Motor neuron (in vitro differentiated cells): Measurements from ENCODE around the gene TSPEAR. TPM values are rescaled to one million over a fixed set of nuclear protein-coding genes. Genes with fewer than 3 reads are reported as not detected.

Source experiments
- ATAC-seq, 8 experiments: fragments of 200-7000 bp; cut with Tn5 transposase; replicated peaks in 6 of 8; 2 replicates each; pipeline ENCODE4 v1.8.0; 2021; ENCODE audit warnings: mild to moderate bottlenecking in 8 of 8, moderate library complexity in 8 of 8
- H3K27ac ChIP-seq, 2 donors: fragments of 250-450 bp; sonication (Bioruptor Pico); 2 replicates each; pipeline ENCODE4 v1.9.0; 2021; ENCODE audit warnings: antibody characterized with exemption in 2 of 2, mild to moderate bottlenecking in 2 of 2, moderate library complexity in 1 of 2
- H3K4me1 ChIP-seq, 2 donors: fragments of 250-450 bp; sonication (Bioruptor Pico); replicated peaks in 1 of 2; 2 replicates each; pipeline ENCODE4 v1.6.1; 2021; ENCODE audit warnings: antibody characterized with exemption in 2 of 2, mild to moderate bottlenecking in 2 of 2, moderate library complexity in 1 of 2
- H3K4me3 ChIP-seq, 5 donors: fragments of 250-450 bp; sonication (Bioruptor Pico); 2 replicates each; pipeline ENCODE4 v1.9.0; 2021; ENCODE audit warnings: antibody characterized with exemption in 5 of 5, mild to moderate bottlenecking in 5 of 5, moderate library complexity in 4 of 5
- WGBS, 10 experiments: fragments of 450-650 bp; shearing (Covaris generic); methylation state at CpG; one replicate each; pipeline ENCODE4 v1.0.0; 2022; 5-methylcytosine and 5-hydroxymethylcytosine counted together
- in situ Hi-C, 9 experiments: fragments of 400-800 bp; cut with MboI; loops; one replicate each; pipeline ENCODE4 v1.15.0; 2021; ENCODE audit warnings: low sequenced_read_pairs in 9 of 9, low pct_unique_long_range_greater_than_20kb in 2 of 9; ENCODE audit not compliant: unreplicated experiment in 9 of 9
- total RNA-seq, 8 experiments: library from RNA; unstranded; fragments of 300-600 nt; gene quantifications; 2 replicates each; pipeline versions ENCODE4 v1.2.3 to v1.2.4, GENCODE V29; 2022

The TSPEAR gene
- total RNA-seq, 8 experiments from 2014 or later = 0.21 to 0.66 (median 0.31) TPM; not detected in 1

- Histone ChIP-seq H3K4me3 (no peak overlapping the region), H3K4me1 (peaks cover 44 to 64% of the 10 kb centered on the region in 2 donors), H3K27ac (no peak overlapping the region)
- WGBS, 10 experiments = 0 to 40% (median 34%) methylated on average over 1 to 6 of the region's 22 CpGs; no CpG with 5 or more reads in 5 of the 10 experiments
- ATAC-seq = peak in 1 of 8 experiments; percentile 37
- in situ Hi-C loops = no loop called here
Measured at GRCh38 chr21:44712203-44713028, 1.0 kb upstream of the TSPEAR start.

DNA sequence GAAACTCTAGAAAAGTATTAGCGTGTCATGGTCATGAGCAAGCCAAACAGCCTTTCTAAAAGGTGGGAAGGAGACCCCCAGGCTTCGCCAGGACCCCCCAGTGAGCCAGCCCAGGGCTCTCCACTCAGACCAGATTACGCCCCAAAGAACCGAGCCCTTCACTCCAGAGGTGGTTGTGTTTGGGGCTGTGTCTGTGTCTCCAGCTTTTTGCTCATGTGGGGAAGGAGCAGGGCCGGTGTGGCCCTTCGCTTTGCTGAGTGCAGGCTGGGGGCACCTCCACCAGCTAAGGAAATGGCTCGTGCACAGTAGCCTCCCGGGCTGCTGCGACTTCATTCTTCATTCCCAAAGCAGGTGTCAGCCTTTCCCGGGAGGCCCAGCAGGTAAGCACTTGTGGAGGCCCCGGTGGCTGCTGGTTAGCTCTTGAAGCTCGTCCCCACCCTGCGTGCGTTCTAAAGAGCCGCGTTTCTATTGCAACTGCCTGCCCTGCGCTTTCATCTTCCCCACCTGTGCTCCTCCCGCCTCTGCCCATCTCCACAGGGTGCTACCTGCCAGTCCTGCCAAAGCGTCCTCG is 531 bp downstream of the TSPEAR start:
- H3K4me3 ChIP-seq = peak overlapping the region in 2 of 5 donors; percentile 4 to 40
- no peak overlapping the region for H3K27ac ChIP-seq
- H3K4me1 ChIP-seq = peaks cover 47 to 67% of the 10 kb centered on the region in 2 donors
- ATAC-seq = peak in 5 of 8 experiments; percentile 5 to 34 (median 27)
- WGBS, 10 experiments = 0 to 55% (median 43%) methylated on average over 1 to 6 of the region's 20 CpGs; no CpG with 5 or more reads in 3 of the 10 experiments
- in situ Hi-C loops = no loop called here

DNA sequence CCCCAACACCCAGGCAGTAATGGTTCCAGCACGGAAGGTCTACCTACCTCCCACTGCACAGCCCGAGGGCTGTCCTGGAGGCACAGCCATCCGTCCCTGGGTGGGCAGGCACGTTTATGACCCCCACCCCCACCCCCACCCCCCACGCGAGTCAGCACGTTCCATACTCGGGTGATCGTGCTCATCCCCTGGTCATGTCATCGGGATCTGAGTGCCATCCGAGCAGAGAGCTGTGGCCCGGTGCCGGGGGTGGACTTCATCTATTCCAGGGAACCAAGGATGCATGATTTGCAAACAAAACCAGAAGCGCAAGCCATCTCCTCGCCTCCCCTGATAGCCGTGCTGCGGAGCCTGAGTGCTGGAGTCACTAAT is 1.1 kb downstream of the TSPEAR start:
- no peak overlapping the region for H3K4me3 ChIP-seq
- in situ Hi-C loops = no loop called here
- peaks cover 45 to 65% of the 10 kb centered on the region in 2 donors for H3K4me1 ChIP-seq
- 0 to 70% (median 29%) methylated on average over 1 to 9 of the region's 17 CpGs; no CpG with 5 or more reads in 5 of the 10 experiments for WGBS, 10 experiments
- peak in 1 of 8 experiments; percentile 6 for ATAC-seq
- H3K27ac ChIP-seq = no peak overlapping the region

DNA sequence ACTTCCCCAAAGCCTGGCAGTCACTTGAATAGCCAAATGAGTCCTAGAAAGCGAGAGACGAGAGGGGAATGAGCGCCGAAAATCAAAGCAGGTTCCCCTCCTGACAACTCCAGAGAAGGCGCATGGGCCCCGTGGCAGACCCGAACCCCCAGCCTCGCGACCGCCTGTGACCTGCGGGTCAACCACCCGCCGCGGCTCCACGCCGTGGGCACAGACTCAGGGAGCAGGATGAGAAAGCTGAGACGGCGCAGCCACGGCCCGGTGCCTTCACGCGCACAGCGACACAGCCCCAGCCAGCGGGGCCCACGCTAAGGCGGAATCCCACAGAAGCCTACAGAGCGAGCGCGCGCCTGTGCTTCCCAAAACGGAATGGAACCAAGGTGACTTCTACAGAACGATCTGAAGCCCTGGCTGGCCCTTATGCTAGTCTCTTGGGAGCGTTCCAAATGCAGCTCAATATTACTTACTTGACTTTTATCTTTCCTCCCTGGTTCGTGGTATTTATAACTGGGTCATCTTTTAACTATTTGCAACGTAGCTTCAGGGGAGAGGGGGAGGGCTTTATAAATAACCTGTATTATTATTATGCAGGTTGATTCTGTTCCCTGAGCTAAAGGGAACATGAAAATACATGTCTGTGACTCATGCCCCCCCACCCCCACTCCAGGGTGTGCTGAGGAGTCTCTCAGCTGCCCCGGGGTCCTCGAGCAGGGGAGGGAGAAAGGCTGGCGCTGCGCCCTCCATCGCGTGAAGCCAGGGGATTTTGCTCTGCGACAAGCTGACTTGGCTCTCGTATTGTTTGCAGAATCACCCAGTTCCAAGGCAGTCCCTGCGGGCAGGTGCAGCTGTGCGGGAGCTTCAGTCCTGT is 1.7 kb downstream of the TSPEAR start:
- no peak overlapping the region for H3K4me3 ChIP-seq
- peak in 7 of 8 experiments; percentile 9 to 48 (median 28) for ATAC-seq
- in situ Hi-C loops = no loop called here
- WGBS, 10 experiments = 0 to 37% (median 13%) methylated on average over 2 to 7 of the region's 45 CpGs; no CpG with 5 or more reads in 5 of the 10 experiments
- no peak overlapping the region for H3K27ac ChIP-seq
- peaks cover 41 to 59% of the 10 kb centered on the region in 2 donors for H3K4me1 ChIP-seq

- no peak overlapping the region for H3K4me3 ChIP-seq
- in situ Hi-C loops = no loop called here
- H3K27ac ChIP-seq = no peak overlapping the region
- WGBS, 10 experiments = 0 to 15% methylated on average over 2 to 6 of the region's 25 CpGs; no CpG with 5 or more reads in 8 of the 10 experiments
- ATAC-seq = no peak
- H3K4me1 ChIP-seq = peaks cover 45 to 55% of the 10 kb centered on the region in 2 donors
Measured at GRCh38 chr21:44708866-44709425, 2.4 kb downstream of the TSPEAR start.

DNA sequence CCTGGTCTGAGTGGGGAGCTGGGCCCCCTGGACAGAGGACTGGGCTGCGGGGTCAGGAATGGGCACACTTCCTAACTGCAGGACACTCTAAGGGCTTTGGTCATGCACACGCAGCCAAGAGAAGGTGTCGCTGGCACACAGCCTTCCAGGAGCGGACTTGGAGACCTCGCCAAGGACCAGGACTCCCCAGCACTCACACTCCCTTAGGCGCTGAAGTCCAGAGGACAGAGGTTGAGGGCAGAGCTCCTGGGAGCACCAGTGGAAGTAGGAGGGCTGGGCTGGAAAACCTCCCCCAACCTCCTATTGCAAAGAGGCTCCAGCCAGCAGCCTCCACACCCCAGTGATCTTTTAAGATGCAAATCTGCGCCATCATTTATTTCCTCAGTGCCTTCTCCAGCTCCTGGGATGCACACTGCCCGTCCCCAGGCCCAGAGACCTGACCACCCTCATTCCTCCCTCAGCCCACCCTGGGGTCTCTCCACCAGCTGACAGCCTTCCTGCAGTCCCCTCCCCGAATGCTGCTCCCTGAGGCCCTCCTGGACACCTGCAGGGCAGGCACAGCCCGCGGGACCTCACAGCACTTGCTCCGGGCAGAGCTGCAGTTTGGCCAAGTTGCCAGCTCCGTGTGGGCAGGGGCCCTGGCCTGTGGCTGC is 3.0 kb downstream of the TSPEAR start:
- H3K4me3 ChIP-seq = no peak overlapping the region
- peaks cover 45 to 55% of the 10 kb centered on the region in 2 donors for H3K4me1 ChIP-seq
- peak in 1 of 8 experiments; percentile 4 for ATAC-seq
- in situ Hi-C loops = no loop called here
- no peak overlapping the region for H3K27ac ChIP-seq
- WGBS, 10 experiments = 0 to 20% (median 0%) methylated on average over 1 to 4 of the region's 13 CpGs; no CpG with 5 or more reads in 2 of the 10 experiments

GRCh38 chr21:44706706-44707581 is 4.4 kb downstream of the TSPEAR start:
- no peak overlapping the region for H3K4me3 ChIP-seq

DNA sequence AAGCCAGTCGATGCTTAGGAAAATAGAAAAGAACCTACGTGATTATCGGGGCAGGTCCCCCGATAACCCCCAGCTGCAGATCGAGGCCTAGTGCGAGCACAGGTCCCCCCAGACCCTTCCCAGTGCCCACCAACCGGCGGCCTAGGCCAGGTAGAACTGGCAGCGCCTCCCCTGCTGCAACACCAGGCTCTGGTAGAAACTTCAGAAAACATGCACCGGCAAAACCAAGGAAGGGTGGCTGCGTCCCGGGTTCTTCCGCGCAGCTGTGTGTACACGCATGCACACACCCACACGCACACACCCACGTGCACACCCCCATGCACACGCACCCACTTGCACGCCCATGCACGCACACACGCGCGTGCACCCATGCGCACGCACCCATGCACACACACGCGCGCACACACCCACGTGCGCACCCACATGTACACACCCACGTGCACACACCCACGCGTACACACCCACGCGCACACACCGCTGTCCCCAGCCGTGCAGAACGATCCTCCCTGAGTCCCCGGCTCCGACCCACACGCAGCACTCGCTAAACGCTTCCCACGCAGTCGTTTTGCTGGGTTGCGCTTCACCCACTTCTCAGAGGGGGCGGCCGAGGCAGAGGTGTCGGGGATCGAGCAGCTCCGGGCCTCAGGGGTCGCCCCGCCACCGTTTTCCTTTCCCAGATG is 5.2 kb downstream of the TSPEAR start:
- Histone ChIP-seq H3K4me1 (peaks cover 45 to 51% of the 10 kb centered on the region in 2 donors), H3K4me3 (no peak overlapping the region), H3K27ac (no peak overlapping the region)
- 0 to 35% (median 20%) methylated on average over 1 to 16 of the region's 54 CpGs; no CpG with 5 or more reads in 5 of the 10 experiments for WGBS, 10 experiments
- ATAC-seq = no peak
- in situ Hi-C loops = no loop called here

More at GRCh38 chr21:44706706-44707581, 4.4 kb downstream of the TSPEAR start:
- in situ Hi-C loops = no loop called here
- Histone ChIP-seq H3K4me1 (peaks cover 47 to 53% of the 10 kb centered on the region in 2 donors), H3K27ac (no peak overlapping the region)
- WGBS, 10 experiments = 0 to 40% (median 0%) methylated on average over 1 to 2 of the region's 46 CpGs; no CpG with 5 or more reads in 7 of the 10 experiments
- ATAC-seq = no peak

DNA sequence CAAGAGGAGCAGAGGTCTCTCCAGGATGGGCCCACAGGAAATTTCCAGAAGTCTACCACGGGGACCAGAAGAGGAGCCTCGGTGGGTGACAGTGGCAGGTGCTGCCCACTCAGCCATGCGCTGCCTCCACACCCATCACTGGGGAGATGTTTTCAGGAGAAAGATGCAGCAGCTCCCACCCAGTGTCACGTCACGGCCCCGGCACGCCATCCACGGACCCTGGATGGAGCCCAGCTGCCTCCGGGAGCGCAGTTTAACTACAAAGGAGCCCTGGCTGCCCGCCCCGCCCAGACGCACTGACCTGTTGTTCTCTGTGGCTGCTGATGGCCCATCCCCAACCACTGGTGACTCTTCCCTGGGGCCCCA is 6.8 kb downstream of the TSPEAR start:
- Histone ChIP-seq H3K4me3 (no peak overlapping the region), H3K27ac (no peak overlapping the region), H3K4me1 (peaks cover 39 to 45% of the 10 kb centered on the region in 2 donors)
- ATAC-seq = no peak
- WGBS, 10 experiments = 28% methylated on average over 7 of the region's 13 CpGs; no CpG with 5 or more reads in 9 of the 10 experiments
- in situ Hi-C loops = no loop called here

GRCh38 chr21:44703731-44704635 is 7.4 kb downstream of the TSPEAR start:
- in situ Hi-C loops = no loop called here
- Histone ChIP-seq H3K4me1 (peaks cover 34 to 42% of the 10 kb centered on the region in 2 donors), H3K4me3 (no peak overlapping the region), H3K27ac (no peak overlapping the region)
- no peak for ATAC-seq
- 0 to 47% (median 17%) methylated on average over 1 to 5 of the region's 13 CpGs; no CpG with 5 or more reads in 6 of the 10 experiments for WGBS, 10 experiments
